Left lung (tissue), 10 donors: ENCODE measurements around the gene HP1BP3. TPM values are rescaled to one million over a fixed set of nuclear protein-coding genes. Genes with fewer than 3 reads are reported as not detected.

ENCODE experiments used
- ATAC-seq: fragments of 200-7000 bp; cut with Tn5 transposase; one replicate; pipeline ENCODE4 v1.9.1; 2020; ENCODE audit warnings: moderate library complexity
- DNase-seq, 4 donors: peaks; one replicate each; pipeline ENCODE4 v3.0.0-alpha.2; 2013 to 2020
- H3K27ac ChIP-seq, 2 donors: fragments of 200-600 bp; sonication (generic) in 1 of 2; one replicate each; pipeline versions ENCODE4 v1.5.0 to v1.8.0; 2020 to 2021
- H3K27me3 ChIP-seq, 2 donors: fragments of 200-600 bp; sonication (generic) in 1 of 2; one replicate each; pipeline versions ENCODE4 v1.5.0 to v1.8.0; 2020 to 2021
- H3K36me3 ChIP-seq, 2 donors: fragments of 200-600 bp; sonication (generic) in 1 of 2; one replicate each; pipeline versions ENCODE4 v1.5.0 to v1.8.0; 2020 to 2021
- H3K4me1 ChIP-seq, 2 donors: fragments of 200-600 bp; one replicate each; pipeline ENCODE4 v1.8.0; 2021
- H3K4me3 ChIP-seq, 2 donors: fragments of 200-600 bp; sonication (generic) in 1 of 2; one replicate each; pipeline versions ENCODE4 v1.5.0 to v1.8.0; 2020 to 2021; ENCODE audit warnings: mild to moderate bottlenecking in 1 of 2
- H3K9me3 ChIP-seq, 2 donors: fragments of 200-600 bp; sonication (generic) in 1 of 2; one replicate each; pipeline versions ENCODE4 v1.5.0 to v1.8.0; 2020 to 2021
- CTCF ChIP-seq, 2 donors: fragments of 200-600 bp; sonication (generic) in 1 of 2; IDR thresholded peaks; one replicate each; pipeline versions ENCODE4 v1.5.0 to v1.8.0; 2021; ENCODE audit warnings: antibody characterized with exemption in 2 of 2
- intact Hi-C, 2 donors: fragments of 100-400 bp; cut with DNase I; formaldehyde crosslinking; loops; one replicate each; pipeline versions ENCODE4 v1.11.2 to v1.14.2; 2022
- polyA plus RNA-seq, 6 donors: library from polyadenylated mRNA; unstranded; fragments of 120-200 nt; gene quantifications; one replicate each; pipeline ENCODE4 v1.2.1, GENCODE V29; 2013; ENCODE audit not compliant: insufficient read length in 6 of 6
- total RNA-seq, 2 donors: library from RNA; stranded (reverse); fragmentation: NEBNext Ultra II Directional; extraction: Animal tissue kit (Norgen Biotek cat#: 25700); gene quantifications; one replicate each; pipeline ENCODE4 v1.2.1, GENCODE V29; 2021
- donor health status: DM: no; HTN: yes; CAD: no.
- donor health status: DM: no; HTN: no; CAD: no.

HP1BP3 gene
- total and polyA plus RNA-seq, 8 donors: 158 to 444 (median 378) TPM

GRCh38 chr1:20739225-20739624 is 47.9 kb downstream of the HP1BP3 start:
- intact Hi-C loops: no loop called here
- no peak overlapping the region for H3K4me3 ChIP-seq
- no peak for DNase-seq
- no peaks in the 10 kb centered on the region for H3K9me3 ChIP-seq
- H3K27ac ChIP-seq: no peak overlapping the region
- H3K27me3 ChIP-seq: no peaks in the 10 kb centered on the region
- no peak for ATAC-seq
- H3K36me3 ChIP-seq: peaks cover 0 to 75% of the 10 kb centered on the region in 2 donors
- H3K4me1 ChIP-seq: no peaks in the 10 kb centered on the region
- no peak for TF ChIP-seq CTCF (IDR thresholded peaks at IDR 0.05)

- peaks cover 0 to 39% of the 10 kb centered on the region in 2 donors for H3K36me3 ChIP-seq
- no peak for ATAC-seq
- peaks cover 15 to 33% of the 10 kb centered on the region in 2 donors for H3K27me3 ChIP-seq
- no peak for TF ChIP-seq CTCF (IDR thresholded peaks at IDR 0.05)
- H3K27ac ChIP-seq: no peak overlapping the region
- intact Hi-C loops: no loop called here
- peaks cover 8 to 34% of the 10 kb centered on the region in 2 donors for H3K4me1 ChIP-seq
- no peaks in the 10 kb centered on the region for H3K9me3 ChIP-seq
- no peak for DNase-seq
- H3K4me3 ChIP-seq: no peak overlapping the region
These were observed 51.5 kb downstream of the HP1BP3 start for GRCh38 chr1:20735581-20736111.

DNA sequence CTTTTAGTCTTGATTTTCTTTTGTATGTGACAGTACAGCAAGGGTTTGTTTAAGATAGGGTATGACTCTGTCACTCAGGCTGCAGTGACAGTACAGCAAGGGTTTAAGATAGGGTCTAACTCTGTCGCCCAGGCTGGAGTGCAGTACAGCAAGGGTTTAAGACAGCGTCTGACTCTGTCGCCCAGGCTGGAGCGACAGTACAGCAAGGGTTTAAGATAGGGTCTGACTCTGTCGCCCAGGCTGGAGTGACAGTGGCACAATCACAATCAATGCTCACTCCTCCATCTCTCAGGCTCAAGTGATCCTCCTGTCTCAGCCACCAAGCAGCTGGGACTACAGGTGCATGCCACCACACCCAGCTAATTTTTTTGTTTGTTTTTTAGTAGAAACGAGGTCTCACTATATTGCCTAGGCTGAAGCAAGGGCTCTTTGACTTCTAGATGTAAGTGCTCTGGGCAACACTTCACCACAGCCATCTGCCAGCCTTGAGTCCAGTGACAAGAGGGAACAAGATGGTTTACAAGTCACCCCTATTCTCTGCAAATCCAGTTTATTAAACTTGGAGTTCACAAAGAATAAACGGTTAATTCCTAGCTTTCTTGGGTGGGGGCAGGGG is 53.6 kb downstream of the HP1BP3 start:
- intact Hi-C loops: no loop called here
- ATAC-seq (peak; percentile 22), DNase-seq (no peak)
- peaks cover 24 to 54% of the 10 kb centered on the region in 2 donors for H3K27me3 ChIP-seq
- no peaks in the 10 kb centered on the region for H3K9me3 ChIP-seq
- TF ChIP-seq CTCF (IDR thresholded peaks at IDR 0.05): no peak
- H3K27ac ChIP-seq: peak overlapping the region; percentile 49 to 66
- H3K4me1 ChIP-seq: peaks cover 8 to 39% of the 10 kb centered on the region in 2 donors
- H3K4me3 ChIP-seq: peak overlapping the region; percentile 38 to 59
- H3K36me3 ChIP-seq: peaks cover 0 to 17% of the 10 kb centered on the region in 2 donors

DNA sequence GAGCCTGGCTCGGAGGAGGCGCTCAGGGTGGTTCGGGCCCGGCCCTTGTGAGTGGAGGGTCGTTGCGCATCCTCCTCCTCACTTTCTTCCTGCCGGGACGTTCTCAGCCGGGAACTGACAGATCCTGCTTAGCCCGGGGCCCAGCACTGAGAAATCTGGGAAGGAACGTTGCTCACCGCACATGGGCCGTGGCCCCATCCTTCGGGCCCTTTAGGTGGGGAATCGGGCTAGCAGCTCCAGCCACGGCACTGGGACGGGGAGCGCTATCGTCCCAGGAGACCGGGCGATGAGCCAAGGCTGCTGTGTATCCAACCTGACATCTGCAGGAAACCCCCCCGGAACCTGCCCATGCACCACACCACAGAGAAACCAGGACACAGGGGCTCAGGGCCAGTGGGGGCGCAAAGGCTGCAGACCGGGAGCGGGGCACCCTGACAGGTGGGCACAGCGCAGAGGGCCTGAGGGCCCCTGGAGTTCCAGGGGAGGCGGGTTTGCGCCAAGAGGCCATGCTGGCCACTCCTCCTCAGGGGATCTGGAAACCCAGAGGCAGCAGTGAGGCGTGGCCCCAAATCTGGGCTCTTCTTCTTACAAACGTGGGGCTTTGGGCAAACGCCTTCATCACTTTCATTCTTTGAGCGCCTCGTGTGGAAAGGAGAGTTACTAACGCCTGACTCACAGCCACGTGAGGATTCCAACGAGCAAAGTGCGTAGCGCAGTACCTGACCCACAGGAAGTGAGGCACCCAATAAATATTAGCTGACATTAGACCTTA is 54.3 kb downstream of the HP1BP3 start, which contains the start of gene SH2D5:
TSS of gene SH2D5 (minus strand) at position 116 of the 772 bp plus-strand sequence. CDS start 4,659 bp downstream, outside the sequence.
- Histone ChIP-seq H3K4me1 (peaks cover 8 to 39% of the 10 kb centered on the region in 2 donors), H3K4me3 (peak within 1 kb of the TSS; percentile 38 to 59), H3K27ac (peak within 1 kb of the TSS; percentile 49 to 66), H3K36me3 (peaks cover 0 to 10% of the 10 kb centered on the region in 2 donors), H3K27me3 (peaks cover 24 to 58% of the 10 kb centered on the region in 2 donors), H3K9me3 (no peaks in the 10 kb centered on the region)
- no peak for TF ChIP-seq CTCF (IDR thresholded peaks at IDR 0.05)
- ATAC-seq (peak; percentile 87), DNase-seq (peak in 3 of 4 donors; percentile 39 to 82 (median 72))
- intact Hi-C loops: no loop called here
